A549 treated with ZK216348 at 1 μM for 4 hours (cell line): ENCODE results near the gene OSBP. TPM values are rescaled to one million over a fixed set of nuclear protein-coding genes. Genes with fewer than 3 reads are reported as not detected.

ENCODE experiments used
- total RNA-seq: library from RNA; stranded (reverse); fragments of 200-300 nt; extraction: Qiagen RNA extraction; gene quantifications from 5 replicates; pipeline ENCODE4 v1.2.3, GENCODE V29; 2022; ENCODE audit warnings: low read depth

OSBP gene, protein sequence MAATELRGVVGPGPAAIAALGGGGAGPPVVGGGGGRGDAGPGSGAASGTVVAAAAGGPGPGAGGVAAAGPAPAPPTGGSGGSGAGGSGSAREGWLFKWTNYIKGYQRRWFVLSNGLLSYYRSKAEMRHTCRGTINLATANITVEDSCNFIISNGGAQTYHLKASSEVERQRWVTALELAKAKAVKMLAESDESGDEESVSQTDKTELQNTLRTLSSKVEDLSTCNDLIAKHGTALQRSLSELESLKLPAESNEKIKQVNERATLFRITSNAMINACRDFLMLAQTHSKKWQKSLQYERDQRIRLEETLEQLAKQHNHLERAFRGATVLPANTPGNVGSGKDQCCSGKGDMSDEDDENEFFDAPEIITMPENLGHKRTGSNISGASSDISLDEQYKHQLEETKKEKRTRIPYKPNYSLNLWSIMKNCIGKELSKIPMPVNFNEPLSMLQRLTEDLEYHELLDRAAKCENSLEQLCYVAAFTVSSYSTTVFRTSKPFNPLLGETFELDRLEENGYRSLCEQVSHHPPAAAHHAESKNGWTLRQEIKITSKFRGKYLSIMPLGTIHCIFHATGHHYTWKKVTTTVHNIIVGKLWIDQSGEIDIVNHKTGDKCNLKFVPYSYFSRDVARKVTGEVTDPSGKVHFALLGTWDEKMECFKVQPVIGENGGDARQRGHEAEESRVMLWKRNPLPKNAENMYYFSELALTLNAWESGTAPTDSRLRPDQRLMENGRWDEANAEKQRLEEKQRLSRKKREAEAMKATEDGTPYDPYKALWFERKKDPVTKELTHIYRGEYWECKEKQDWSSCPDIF
- total RNA-seq: 25.8 to 33.1 TPM (median 30.0 TPM) in 5 replicates

DNA sequence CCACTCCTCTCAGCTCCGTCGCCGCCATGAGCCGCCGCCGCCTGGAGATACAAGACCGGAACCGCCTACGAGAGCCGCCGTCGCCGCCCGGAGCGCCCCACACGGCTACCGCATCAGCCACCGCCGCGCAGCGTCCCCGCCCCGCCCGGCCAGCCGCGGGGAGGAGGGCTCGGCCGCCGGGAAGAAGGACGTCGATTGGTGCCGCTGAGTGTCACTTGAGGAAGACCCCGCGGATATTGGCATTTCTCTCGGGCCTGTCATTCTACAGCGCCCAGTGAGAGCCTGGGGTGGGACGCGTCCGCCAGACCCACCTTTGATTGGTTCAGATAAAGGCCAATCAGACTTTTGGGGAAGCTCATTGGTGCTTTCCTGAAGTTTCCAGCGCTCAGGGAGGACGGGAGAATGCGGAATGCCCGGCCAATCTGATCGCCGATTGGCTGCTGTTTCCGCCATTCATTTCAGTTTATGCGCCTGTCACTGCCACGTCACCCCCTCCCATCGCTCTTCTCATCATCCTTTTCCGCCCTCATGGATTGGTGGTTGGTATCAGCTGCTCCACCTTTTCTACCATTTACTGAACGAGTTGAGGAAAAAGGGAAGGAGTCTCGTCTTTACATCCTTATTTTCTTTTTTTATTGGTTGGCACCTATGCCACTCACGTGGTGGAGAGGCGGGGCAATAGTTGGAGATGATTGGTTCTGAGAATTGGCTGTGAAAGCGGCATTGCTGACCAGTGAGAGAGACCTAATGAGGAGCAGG lies at the start of gene OSBP:
Gene OSBP, minus strand, starts transcription at position 138 of the 759 bp plus-strand sequence. Its CDS starts 110 bp downstream, at position 28.

Other genes starting within 250 kb of the OSBP start
- gene OR5A2, start 189.4 kb downstream of the OSBP start, total RNA-seq: not detected in 5 replicates
- gene OR5A1, start 179.3 kb downstream of the OSBP start, total RNA-seq: not detected in 5 replicates
- gene OR4D6, start 158.8 kb downstream of the OSBP start, total RNA-seq: not detected in 5 replicates
- gene OR4D10, start 142.5 kb downstream of the OSBP start, total RNA-seq: not detected in 5 replicates
- not detected in 5 replicates for gene OR4D11, start 112.2 kb downstream of the OSBP start, total RNA-seq
- not detected in 5 replicates for gene OR4D9, start 104.2 kb downstream of the OSBP start, total RNA-seq
- 37.7 to 50.8 TPM (median 49.0 TPM) in 5 replicates for gene PATL1, start 53.3 kb upstream of the OSBP start, total RNA-seq
- gene OR10V1, start 98.1 kb upstream of the OSBP start, total RNA-seq: not detected in 5 replicates
- gene STX3, start 139.6 kb upstream of the OSBP start, total RNA-seq: 20.6 to 31.4 TPM (median 24.5 TPM) in 5 replicates
- 57.6 to 68.1 TPM (median 66.0 TPM) in 5 replicates for gene MRPL16, start 195.0 kb upstream of the OSBP start, total RNA-seq
- not detected in 5 replicates for gene CBLIF, start 229.7 kb upstream of the OSBP start, total RNA-seq